Endothelial cell (in vitro differentiated cells): ENCODE results near the gene BATF3. TPM values are rescaled to one million over a fixed set of nuclear protein-coding genes. Genes with fewer than 3 reads are reported as not detected.
"Not testable (repeated sequence)": the region's sequence is repeated elsewhere in the genome, so short reads cannot be mapped to it uniquely, and the experiment has no call there.

Source experiments
- DNase-seq: peaks from one replicate; pipeline ENCODE4 v3.0.0; 2021; ENCODE audit warnings: low spot score
- H3K27ac Mint-ChIP-seq: one replicate; pipeline ENCODE4 v1.8.0; 2021; ENCODE audit warnings: mixed read lengths, inconsistent platforms; ENCODE audit not compliant: unreplicated experiment
- H3K27me3 Mint-ChIP-seq: one replicate; pipeline ENCODE4 v1.8.0; 2021; ENCODE audit warnings: mild to moderate bottlenecking, moderate library complexity, mixed read lengths, inconsistent platforms; ENCODE audit not compliant: unreplicated experiment
- H3K36me3 Mint-ChIP-seq: one replicate; pipeline ENCODE4 v1.8.0; 2021; ENCODE audit warnings: mild to moderate bottlenecking, low read depth, mixed read lengths, inconsistent platforms; ENCODE audit not compliant: unreplicated experiment
- H3K4me1 Mint-ChIP-seq: one replicate; pipeline ENCODE4 v1.8.0; 2021; ENCODE audit warnings: mild to moderate bottlenecking, mixed read lengths, inconsistent platforms; ENCODE audit not compliant: unreplicated experiment
- H3K4me3 Mint-ChIP-seq: one replicate; pipeline ENCODE4 v1.8.0; 2021; ENCODE audit warnings: mild to moderate bottlenecking, mixed read lengths, inconsistent platforms; ENCODE audit not compliant: unreplicated experiment
- H3K9me3 Mint-ChIP-seq: one replicate; pipeline ENCODE4 v1.8.0; 2021; ENCODE audit warnings: mixed read lengths, inconsistent platforms; ENCODE audit not compliant: unreplicated experiment
- total RNA-seq: library from RNA; stranded (reverse); fragmentation: NEBNext Ultra II Directional; extraction: Animal tissue kit (Norgen Biotek cat#: 25700); gene quantifications from one replicate; pipeline ENCODE4 v1.2.1, GENCODE V29; 2021; ENCODE audit not compliant: unreplicated experiment
- TF ChIP-seq, protein P1 (sequence below): fragments of 200-600 bp; sonication (generic); IDR thresholded peaks from one replicate; pipeline ENCODE4 v1.5.0; 2021; ENCODE audit warnings: antibody characterized with exemption; ENCODE audit not compliant: unreplicated experiment

The BATF3 gene
- total RNA-seq, 1 donor from 2014 or later: 0.54 TPM

DNA sequence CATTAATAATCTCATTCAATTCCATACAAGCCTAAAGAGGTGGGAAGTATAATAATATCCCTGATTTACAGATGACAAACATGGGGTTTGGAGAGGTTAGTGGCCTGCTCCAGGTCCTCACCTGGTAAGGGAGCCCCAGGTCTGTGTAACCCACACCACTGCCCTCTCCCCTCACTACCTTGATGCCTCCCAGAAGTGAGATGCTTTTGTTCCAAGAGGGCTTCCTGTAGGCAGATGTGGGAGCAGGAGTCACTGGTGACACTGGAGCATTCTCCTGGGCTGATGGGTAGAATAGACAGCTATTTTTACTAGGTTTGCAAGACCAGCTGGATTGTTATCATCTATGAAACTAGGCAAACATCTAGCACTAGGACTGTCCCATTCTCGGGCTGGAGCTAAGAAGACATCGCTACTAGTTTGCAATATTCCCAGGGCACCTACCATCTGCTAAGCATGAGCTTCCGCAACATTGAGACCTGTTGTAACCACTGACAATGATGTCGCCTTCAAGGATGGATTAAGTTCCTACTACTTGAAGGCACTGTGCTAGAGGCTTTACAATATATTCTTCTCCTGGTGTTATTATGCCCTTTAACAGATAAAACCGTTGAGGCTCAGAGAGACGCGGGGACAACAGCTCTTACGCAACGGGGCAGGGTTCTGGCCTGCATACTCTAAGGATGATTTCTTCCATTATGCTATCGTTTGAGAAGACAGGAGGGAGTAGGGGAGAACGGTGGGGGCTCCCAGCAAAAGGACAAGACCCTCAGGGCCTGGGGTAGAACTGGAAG lies 35.0 kb downstream of the BATF3 start:
- Mint-ChIP-seq H3K36me3 (no peaks in the 10 kb centered on the region), H3K27me3 (peaks cover 2% of the 10 kb centered on the region), H3K27ac (no peak overlapping the region), H3K9me3 (no peaks in the 10 kb centered on the region), H3K4me3 (no peak overlapping the region), H3K4me1 (peaks cover 22% of the 10 kb centered on the region)
- no peak for DNase-seq
- TF ChIP-seq, protein P1, sequence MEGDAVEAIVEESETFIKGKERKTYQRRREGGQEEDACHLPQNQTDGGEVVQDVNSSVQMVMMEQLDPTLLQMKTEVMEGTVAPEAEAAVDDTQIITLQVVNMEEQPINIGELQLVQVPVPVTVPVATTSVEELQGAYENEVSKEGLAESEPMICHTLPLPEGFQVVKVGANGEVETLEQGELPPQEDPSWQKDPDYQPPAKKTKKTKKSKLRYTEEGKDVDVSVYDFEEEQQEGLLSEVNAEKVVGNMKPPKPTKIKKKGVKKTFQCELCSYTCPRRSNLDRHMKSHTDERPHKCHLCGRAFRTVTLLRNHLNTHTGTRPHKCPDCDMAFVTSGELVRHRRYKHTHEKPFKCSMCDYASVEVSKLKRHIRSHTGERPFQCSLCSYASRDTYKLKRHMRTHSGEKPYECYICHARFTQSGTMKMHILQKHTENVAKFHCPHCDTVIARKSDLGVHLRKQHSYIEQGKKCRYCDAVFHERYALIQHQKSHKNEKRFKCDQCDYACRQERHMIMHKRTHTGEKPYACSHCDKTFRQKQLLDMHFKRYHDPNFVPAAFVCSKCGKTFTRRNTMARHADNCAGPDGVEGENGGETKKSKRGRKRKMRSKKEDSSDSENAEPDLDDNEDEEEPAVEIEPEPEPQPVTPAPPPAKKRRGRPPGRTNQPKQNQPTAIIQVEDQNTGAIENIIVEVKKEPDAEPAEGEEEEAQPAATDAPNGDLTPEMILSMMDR: no peak

DNA sequence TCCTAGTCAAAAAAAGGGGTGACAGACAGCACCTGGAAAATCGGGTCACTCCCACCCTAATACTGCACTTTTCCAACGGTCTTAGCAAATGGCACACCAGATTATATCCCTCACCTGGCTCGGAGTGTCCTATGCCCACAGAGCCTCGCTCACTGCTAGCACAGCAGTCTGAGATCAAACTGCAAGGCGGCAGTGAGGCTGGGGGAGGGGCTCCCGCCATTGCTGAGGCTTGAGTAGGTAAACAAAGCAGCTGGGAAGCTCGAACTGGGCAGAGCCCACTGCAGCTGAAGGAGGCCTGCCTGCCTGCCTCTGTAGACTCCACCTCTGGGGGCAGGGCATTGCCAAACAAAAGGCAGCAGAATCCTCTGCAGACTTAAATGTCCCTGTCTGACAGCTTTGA lies 41.4 kb downstream of the BATF3 start:
- not testable (repeated sequence) for H3K9me3 Mint-ChIP-seq, H3K27ac Mint-ChIP-seq, H3K4me3 Mint-ChIP-seq, DNase-seq, H3K27me3 Mint-ChIP-seq, H3K36me3 Mint-ChIP-seq, H3K4me1 Mint-ChIP-seq

DNA sequence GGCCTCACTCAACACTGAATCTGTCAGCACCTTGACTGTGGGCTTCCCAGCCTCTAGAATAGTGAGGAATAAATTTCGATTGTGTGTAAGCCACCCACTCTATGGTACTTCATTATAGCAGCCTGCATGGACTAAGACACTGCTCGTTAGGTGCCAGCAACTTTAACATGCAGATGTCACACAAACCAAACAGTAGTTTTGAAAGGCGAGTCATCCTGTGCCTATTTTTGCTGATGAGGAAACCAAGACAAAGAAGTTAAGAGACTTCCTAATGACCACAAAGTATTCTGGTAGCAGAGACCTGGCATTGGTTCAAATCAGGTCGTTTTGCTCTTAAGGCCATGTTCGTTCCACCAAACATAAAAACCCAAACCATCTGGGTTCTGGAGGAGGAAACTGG lies 42.9 kb downstream of the BATF3 start:
- no peak for DNase-seq
- H3K36me3 Mint-ChIP-seq: no peaks in the 10 kb centered on the region
- H3K27ac Mint-ChIP-seq: no peak overlapping the region
- no peak overlapping the region for H3K4me3 Mint-ChIP-seq
- peaks cover 8% of the 10 kb centered on the region for H3K27me3 Mint-ChIP-seq
- peaks cover under 1% of the 10 kb centered on the region for H3K4me1 Mint-ChIP-seq
- TF ChIP-seq, protein P1: no peak
- no peaks in the 10 kb centered on the region for H3K9me3 Mint-ChIP-seq

DNA sequence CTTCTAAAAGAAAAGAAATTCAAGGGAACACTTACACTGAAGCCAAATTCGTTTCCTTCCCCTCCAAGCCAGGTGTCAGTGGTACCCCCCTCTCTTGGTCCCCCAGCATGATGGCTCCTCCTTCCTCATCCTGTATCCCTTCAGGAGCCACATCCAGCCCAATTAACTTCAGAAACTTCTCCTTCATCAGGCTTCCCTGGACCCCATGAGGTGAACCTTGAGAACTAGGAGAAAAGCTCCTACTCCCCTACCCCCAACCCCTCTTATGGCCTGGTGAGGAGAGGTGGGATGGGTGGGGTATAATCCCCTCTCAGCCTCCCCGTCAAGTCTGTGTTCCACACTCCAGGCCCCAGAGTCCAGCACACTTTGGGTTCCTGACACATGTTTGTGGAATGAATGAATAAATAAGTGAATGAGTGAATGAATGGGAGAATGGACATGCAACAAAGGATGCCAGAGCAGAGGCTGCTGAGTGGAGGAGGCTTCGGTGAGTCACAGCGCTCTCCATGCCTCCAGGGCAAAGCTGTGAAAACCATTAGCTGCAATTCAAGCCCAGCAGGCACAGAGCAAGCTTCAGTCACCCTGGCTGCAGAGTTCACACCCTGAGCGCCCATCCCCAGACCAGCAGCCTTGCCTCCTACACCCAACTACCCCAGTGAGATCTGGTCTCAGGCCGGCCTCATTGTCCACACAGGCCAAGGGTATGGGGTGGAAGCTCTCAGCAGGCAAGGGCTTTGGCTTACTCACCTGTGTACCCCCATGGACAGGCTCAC lies 43.8 kb downstream of the BATF3 start:
- no peak for DNase-seq
- peaks cover 4% of the 10 kb centered on the region for H3K4me1 Mint-ChIP-seq
- no peak overlapping the region for H3K4me3 Mint-ChIP-seq
- H3K36me3 Mint-ChIP-seq: no peaks in the 10 kb centered on the region
- TF ChIP-seq, protein P1: no peak
- H3K27ac Mint-ChIP-seq: no peak overlapping the region
- peaks cover 8% of the 10 kb centered on the region for H3K27me3 Mint-ChIP-seq
- H3K9me3 Mint-ChIP-seq: no peaks in the 10 kb centered on the region

DNA sequence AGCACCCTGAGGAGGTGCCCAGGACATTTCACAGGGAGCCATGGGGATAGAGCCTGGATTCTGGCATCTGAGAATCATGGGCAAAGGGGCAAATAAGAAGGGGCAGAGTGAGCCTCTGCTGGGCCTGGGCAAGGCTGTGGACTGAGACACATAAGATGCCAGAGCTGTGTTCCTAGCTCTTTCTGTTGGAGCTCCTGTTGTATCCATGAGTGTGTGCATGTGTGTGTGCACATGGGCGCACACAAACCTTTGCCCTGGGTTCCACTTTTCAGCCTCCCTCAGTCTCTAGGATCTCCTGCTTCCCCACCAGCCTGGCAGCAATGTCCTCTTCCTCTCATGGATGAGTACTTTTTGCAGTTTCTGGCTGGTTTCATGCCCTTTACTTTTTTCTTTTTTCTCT lies 47.0 kb downstream of the BATF3 start:
- no peaks in the 10 kb centered on the region for H3K9me3 Mint-ChIP-seq
- H3K27ac Mint-ChIP-seq: no peak overlapping the region
- no peak overlapping the region for H3K4me3 Mint-ChIP-seq
- no peak for DNase-seq
- H3K4me1 Mint-ChIP-seq: peaks cover 4% of the 10 kb centered on the region
- TF ChIP-seq, protein P1: no peak
- H3K36me3 Mint-ChIP-seq: no peaks in the 10 kb centered on the region
- H3K27me3 Mint-ChIP-seq: peaks cover 4% of the 10 kb centered on the region
